Astrocyte of the hippocampus (primary cell): ENCODE data around the gene COL1A1.

ENCODE experiments used
- DNase-seq: peaks from one replicate; pipeline ENCODE4 v3.0.0; 2011; ENCODE audit warnings: low read depth, low spot score

Gene COL1A1

GRCh38 chr17:50173335-50173941 is 28.0 kb downstream of the COL1A1 start:
- DNase-seq = peak; percentile 86

- no peak for DNase-seq
Measured at GRCh38 chr17:50172936-50173334, 28.5 kb downstream of the COL1A1 start.

- DNase-seq = no peak
Measured at GRCh38 chr17:50172130-50172529, 29.3 kb downstream of the COL1A1 start.

- no peak for DNase-seq
Measured at GRCh38 chr17:50171371-50172071, 29.9 kb downstream of the COL1A1 start.

- DNase-seq = no peak
Measured at GRCh38 chr17:50170662-50171370, 30.6 kb downstream of the COL1A1 start.

- DNase-seq = no peak
Measured at GRCh38 chr17:50169881-50170459, 31.5 kb downstream of the COL1A1 start.

- peak; percentile 83 for DNase-seq
Measured at GRCh38 chr17:50169121-50169764, 32.2 kb downstream of the COL1A1 start.

GRCh38 chr17:50168319-50168718 is 33.1 kb downstream of the COL1A1 start:
- no peak for DNase-seq

GRCh38 chr17:50167371-50167770 is 34.1 kb downstream of the COL1A1 start:
- DNase-seq = no peak

GRCh38 chr17:50166518-50167181 is 34.8 kb downstream of the COL1A1 start:
- no peak for DNase-seq

- DNase-seq = no peak
Measured at GRCh38 chr17:50165867-50166517, 35.4 kb downstream of the COL1A1 start, which contains the start of gene SGCA. Gene SGCA, plus strand, starts transcription at chr17:50166005. Its CDS starts 36 bp downstream, at chr17:50166041.

GRCh38 chr17:50165466-50165865 is 36.0 kb downstream of the COL1A1 start:
- DNase-seq = no peak

GRCh38 chr17:50165066-50165465 is 36.4 kb downstream of the COL1A1 start:
- no peak for DNase-seq

- no peak for DNase-seq
Measured at GRCh38 chr17:50164697-50164988, 36.8 kb downstream of the COL1A1 start.

GRCh38 chr17:50163843-50164696 is 37.4 kb downstream of the COL1A1 start:
- no peak for DNase-seq

GRCh38 chr17:50162466-50163254 is 38.8 kb downstream of the COL1A1 start:
- DNase-seq = no peak

- no peak for DNase-seq
Measured at GRCh38 chr17:50161911-50162288, 39.5 kb downstream of the COL1A1 start.

- peak; percentile 97 for DNase-seq
Measured at GRCh38 chr17:50161023-50161910, 40.2 kb downstream of the COL1A1 start.
